Stimulated activated CD8-positive, alpha-beta memory T cell treated with anti-CD3 and anti-CD28 coated beads, Interleukin-4, amount 100 ng/mL, for 4 hours (primary cell): ENCODE results near the gene MICAL2.
A peak's percentile ranks its signal among the peaks of the same experiment; 100 is the strongest.

Experiments
- DNase-seq, 2 donors: peaks; one replicate each; pipeline ENCODE4 v3.0.0-alpha.2; 2020; ENCODE audit warnings: low read depth in 2 of 2, low spot score in 1 of 2

MICAL2 gene

DNA sequence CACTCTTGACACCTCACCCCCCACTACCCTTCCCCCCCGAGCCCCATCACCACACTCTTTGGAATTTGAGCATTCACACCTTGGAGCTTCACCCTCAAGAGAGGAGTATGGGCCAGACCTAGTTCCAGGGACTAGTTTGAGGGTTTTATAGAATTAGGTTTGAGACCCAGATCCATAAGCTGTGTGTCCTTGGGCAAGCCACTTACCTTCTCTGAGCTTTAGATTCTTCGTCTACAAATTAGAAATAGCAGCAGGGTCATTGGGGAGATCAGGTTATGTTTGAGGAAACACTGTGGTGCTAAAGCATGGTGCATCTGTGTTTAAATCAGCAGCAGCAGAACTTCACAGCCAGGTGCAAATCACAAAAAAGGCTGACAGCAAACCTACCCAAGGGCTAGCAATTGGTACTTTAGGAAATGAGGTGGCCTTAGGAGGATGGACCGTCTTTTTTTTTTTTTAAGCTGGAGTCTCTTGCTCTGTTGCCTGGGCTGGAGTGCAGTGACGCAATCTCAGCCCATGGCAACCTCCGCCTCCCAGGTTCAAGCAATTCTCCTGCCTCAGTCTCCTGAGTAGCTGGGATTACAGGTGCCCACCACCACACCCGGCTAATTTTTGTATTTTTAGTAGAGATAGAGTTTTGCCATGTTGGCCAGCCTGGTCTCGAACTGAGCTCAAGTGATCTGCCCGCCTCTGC, 114.8 kb downstream of the MICAL2 start:
- no peak for DNase-seq

DNA sequence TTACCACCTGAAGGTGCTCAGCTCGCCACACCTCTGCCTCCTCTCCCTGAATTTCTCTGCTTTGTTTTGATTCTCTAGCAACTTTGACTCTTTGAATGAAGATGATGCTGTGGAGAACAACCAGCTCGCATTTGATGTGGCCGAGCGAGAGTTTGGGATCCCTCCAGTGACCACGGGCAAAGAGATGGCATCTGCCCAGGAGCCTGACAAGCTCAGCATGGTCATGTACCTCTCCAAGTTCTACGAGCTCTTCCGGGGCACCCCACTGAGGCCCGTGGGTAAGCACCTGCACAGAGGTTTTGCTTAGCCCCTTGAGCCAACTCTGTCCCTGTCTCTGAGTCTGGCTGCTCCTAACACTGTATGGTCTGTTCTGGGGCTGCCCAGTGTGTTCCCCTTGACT, 115.7 kb downstream of the MICAL2 start:
- no peak for DNase-seq

DNA sequence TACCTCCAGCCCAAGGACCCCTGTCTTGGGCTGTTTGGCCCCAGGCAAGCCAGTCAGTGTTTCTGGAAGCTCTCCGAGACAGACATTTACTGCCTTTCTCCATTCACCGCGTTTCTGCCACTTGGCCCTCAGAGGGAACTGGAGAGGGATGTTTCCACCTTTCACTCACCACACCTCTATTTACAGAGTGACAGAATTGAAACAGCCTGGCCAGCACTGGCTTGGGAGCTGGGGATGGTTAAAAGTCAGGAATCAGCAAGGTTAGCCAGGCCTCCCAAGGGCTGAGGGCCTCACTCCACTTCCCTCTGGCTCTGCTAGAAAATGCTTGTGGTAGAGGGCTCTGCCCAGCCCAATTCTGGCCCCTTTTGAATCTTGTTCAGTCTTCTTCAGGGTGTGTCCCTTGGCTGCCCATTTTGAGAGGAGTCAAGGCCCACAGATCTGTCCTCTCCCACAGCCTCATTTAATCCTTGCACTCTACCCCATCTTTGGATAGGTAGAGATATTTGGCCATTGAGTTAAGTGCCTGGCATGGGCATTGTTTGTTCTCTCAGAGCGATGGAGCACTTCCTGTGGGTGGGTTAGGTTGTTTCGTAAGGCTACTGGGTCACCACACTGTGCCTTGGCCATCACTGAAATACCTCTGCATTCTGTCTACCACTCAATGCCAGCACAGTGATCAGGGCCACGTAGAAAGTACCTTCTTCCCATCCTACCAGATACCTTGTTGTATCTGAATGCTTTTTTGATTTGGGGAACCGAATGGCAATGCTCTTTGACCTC, 119.2 kb downstream of the MICAL2 start:
- no peak for DNase-seq

DNA sequence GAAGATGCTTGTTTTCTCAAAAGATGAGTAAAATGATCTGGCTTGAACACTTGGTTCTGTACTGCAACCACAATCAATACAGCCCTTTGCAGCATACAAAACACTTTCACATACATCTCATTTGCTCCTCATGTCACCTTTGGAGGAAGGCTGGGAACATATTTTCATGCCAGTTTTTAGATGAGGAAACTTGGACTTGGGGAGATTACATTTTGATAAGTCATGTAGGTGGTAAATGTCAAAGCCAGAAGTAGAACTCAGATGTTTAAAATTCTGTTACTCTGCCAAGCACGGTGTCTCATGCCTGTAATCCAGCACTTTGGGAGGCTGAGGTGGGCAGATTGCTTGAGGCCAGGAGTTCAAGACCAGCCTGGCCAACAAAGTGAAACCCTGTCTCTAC, 121.8 kb downstream of the MICAL2 start:
- DNase-seq, result no peak

DNA sequence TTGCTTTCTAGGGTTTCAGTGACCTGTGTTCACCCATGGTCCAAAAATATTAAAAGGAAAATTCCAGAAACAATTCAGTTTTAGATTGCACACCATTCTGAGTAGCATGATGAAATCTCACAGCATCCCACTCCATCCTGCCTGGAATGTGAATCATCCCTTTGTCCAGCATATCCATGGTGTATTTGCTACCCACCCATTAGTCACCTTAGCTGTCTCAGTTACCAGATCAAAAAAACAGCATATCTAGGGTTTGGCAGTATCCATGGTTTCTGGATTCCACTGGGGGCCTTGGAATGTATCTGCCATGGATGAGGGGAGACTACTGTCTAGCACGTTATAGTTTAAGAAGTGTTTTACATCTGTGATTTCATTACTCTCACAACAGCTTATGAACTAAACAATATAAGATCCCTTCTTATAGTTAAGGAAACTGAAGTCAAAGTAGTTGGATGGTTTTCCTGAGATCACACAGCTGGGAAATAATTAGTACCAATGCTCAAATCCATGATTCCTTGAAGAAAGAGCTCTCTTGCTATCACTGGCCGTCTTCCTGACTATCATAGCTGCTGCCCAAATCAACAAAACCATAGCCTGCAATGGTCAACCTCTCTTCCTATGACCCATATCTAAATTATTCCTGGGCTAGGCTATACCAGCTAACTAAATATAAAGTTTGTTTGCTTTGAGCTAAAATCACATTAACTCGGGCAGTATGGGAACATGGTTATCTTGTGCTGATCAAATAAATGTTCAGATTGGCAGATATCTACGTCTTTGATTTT, 122.6 kb downstream of the MICAL2 start:
- DNase-seq, result no peak

DNA sequence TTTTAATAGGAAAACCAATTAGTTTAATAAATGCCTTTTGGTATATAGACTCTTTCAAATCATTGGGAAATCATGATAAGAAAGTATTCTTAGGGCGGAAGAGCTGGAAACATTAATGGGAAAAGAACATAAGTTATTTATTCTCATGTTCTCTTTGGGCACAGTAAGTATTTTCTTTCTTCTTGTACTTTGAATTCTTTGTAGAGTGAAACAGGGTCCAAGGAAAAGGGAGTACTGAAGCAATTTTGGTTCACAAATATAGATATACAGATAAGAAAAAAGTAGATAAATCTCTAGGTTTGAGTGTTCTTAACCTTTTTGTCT, 123.2 kb downstream of the MICAL2 start:
- no peak for DNase-seq

DNA sequence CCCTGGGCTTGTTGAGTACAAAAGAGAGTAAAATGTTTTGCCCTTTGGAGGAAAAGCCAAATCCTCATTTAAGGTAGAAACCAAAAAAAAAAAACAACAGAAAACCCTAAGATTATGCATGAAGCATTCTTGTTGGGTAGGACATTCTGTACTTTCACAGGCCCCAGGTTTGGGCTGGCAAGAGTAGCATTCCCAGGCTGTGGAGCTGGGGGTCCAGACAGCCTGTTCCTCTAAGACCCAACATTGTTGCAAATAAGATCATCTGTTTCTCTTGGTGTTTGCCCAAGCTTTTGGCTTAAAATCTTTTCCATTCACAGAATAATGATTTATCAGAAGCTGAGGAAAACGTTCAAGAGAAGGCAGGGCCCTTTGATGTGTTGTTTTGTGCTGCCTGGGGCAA, 123.8 kb downstream of the MICAL2 start:
- DNase-seq, result no peak

DNA sequence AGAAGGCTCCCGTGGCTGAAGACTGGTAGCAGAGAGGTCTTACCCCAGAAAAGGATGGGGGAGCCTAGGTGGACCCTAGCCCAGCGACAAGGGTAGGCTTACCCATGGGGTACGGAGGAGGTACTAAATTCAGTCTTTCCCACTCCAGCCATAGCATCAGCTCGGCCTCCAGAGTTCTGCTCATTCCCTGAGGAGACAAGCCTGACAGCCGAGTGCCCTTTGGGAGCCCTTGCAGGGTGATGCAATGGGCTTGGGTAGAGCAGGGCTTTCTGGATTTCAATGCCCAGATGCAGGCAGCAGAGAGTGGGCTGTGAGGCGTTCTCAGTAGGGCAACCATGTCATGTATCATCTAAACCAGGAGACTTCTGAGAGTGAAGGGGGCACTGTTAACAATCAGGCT, 124.7 kb downstream of the MICAL2 start:
- no peak for DNase-seq

DNA sequence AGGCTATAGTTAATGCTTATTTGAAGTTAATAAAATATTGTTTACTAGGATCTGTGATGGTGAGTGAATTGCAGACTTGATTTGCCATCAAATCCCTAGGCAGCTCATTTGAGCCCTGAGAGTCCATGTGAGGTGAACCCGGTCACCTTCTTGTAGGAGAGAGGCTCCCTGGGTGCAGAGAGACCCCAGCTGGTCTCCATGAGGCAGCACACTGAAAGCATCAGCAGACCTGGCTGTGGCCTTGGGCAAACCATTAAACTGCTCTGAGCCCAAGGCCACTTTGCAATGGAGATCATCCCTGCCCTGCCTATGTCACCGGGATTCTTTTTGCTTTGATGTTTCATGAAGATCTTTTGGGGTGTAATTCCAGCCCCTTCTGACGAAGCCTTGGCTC, 125.2 kb downstream of the MICAL2 start:
- no peak for DNase-seq

DNA sequence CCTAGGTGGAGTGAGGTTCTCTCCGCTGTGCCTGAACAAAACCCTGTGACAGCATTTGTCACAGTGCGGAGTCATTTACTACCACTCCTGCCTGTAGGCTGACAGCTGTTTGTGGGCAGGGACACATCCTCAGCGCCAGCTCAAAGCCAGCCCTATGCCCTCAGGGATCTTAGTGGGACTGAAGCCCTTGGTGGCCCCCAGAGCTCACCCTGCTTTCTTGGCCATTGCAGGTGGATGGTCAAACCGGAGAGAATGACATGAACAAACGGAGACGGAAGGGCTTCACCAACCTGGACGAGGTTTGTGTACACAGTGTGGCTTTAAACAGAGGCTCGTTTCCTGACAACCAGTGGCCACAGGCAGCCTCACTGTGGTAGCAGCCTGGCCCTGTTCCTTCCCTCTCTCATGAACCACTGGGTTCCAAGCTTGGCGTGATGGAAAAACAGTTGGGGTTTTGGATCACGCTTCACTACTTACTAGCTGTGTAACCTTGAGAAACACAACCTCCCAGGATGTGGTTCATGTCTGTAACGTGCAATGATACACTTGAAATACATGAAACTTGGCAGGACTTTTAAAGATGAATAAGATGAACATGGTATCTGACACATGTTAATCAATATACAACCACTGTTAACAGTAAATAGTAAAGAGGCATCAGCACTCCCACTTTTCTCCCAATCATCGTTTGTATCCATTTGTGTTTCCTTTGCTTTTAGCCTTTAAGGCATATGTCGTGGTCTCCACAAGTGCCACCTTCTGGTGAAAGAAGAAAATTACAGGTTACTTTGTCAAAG, 125.8 kb downstream of the MICAL2 start:
- DNase-seq, result no peak

DNA sequence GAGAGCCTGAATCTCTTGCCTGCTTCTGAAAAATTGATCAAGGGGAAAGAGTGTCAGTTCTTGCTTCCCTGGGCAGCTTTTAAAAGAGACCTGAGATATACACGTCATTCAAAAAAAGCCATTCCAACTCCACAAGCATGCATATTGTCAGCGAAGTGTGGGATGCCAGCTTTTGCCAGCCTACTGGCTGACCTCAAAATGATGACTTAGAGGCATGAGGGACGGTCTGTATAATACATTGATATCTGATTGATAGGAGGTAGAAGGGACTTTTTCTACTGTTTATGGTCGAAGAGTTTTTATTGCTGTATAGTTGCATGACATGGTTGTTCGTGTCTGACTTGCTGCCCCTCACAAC, 126.3 kb downstream of the MICAL2 start:
- DNase-seq, result no peak

DNA sequence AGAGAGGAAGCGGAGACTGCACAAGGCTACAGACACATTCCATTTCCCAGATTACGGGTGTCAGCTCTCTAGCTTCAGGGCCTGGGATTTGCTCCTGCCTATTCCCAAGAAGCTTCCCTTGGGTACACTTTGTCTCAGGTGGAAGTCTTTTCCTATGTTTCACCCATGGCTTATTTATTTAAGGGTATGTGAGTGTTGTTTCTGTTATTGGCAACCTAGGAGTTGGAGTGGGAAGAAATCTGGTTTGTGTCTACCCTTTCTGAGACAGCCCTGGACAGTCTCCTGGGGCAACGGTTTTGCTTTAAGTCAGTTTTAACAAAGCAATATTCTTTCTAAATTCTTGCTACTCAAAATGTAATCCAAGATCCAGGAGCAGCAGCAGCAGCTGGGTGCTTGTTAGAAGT, 127.0 kb downstream of the MICAL2 start:
- DNase-seq, result no peak

DNA sequence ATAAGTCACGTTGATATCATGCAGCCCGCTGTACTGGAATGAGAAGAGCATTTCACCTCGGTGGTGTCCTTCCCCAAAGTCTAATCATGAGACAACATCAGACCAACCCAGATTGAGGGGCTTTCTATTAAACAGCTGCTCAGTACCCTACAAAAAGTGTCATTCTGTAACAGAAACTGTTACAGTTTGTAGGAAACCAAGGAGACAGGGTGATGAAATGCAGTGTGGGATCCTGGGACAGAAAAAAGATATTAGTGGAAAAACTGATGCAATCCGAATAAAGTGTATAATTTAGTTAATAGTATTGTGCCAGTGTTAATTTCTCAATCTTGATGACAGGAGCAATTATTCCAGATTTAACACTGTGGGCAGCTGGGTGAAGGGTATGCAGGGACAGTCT, 128.0 kb downstream of the MICAL2 start:
- DNase-seq, result no peak

DNA sequence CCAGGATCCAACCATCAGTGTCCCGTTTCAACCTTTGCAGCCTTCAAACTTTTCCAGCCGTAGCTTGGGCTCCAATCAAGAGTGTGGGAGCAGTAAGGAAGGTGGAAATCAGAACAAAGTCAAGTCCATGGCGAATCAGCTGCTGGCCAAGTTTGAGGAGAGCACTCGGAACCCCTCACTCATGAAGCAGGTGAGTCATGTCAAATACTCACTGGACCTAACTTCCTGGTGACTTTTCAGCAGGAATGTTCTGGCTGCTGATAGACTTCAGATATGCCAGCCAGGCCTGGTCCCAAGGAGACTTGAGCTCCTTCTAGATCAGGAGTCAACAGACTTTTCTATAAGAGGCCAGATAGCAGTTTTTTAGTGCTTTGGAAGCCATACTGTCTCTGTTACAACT, 129.0 kb downstream of the MICAL2 start:
- DNase-seq, result no peak

DNA sequence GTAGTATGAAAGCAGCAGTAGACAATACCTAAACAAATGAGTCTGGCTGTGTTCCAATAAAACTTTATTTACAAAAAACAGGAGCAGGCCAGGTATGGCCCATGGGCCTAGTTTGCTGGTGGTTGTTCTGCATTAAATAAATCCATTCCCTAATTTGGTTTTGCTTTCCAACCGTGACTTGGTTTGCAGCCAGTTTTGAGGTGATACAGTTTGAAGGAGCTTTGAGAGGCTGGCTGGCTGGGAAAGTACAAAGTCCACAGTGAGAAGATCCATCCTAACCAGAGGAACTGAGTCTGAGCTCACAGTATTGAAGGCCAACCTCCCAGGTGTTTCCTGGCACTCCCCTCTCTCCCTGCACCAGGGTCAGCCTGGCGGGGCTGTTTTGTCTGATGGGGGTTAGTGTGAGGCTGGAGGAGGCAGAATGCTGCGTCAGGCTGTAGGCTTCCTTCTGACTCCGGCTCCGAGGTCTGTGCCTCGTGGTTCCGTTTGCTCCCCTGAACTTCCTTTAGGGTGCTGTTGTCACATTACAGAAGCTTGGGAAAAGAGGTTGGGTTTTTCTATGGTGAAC, 129.5 kb downstream of the MICAL2 start:
- DNase-seq, result no peak

DNA sequence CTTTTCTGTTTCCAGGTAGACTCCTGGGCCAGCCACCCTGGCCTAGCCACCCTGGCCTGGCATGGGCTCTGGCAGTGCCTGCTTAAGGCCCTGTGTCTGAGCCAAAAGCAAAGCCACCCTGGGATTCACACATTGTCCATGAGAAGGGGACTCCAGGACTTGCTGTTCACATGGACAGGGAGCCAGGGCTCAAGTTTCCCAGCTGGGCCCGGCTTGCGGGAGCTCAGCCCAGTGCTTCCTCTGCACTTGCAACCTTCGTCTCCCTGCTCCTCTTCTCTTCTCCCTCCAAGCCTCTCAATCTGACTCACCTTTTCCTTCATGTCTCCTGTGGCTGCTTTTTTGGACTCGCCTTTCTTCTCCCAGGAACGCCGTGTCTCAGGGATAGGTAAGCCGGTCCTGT, 130.3 kb downstream of the MICAL2 start:
- no peak for DNase-seq

DNA sequence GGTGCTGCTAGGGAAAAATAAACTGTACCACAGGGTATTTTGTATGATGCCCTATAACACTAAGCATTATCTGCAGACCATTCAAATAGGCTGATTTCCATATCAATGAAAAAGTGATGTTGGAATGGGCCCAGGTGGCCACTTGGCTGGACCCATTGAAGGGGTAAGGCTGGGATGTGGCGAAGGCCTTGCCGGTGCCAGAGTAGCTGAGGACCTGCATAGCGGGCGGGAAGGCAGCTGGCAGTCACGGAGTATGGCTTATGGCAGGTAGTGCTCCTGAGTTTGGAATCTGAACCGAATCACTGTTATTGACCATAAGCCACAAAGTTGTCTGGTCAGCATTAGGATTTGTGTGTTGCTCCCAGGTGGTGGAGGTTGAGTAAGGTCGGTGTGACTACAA, 131.0 kb downstream of the MICAL2 start:
- DNase-seq, result no peak

DNA sequence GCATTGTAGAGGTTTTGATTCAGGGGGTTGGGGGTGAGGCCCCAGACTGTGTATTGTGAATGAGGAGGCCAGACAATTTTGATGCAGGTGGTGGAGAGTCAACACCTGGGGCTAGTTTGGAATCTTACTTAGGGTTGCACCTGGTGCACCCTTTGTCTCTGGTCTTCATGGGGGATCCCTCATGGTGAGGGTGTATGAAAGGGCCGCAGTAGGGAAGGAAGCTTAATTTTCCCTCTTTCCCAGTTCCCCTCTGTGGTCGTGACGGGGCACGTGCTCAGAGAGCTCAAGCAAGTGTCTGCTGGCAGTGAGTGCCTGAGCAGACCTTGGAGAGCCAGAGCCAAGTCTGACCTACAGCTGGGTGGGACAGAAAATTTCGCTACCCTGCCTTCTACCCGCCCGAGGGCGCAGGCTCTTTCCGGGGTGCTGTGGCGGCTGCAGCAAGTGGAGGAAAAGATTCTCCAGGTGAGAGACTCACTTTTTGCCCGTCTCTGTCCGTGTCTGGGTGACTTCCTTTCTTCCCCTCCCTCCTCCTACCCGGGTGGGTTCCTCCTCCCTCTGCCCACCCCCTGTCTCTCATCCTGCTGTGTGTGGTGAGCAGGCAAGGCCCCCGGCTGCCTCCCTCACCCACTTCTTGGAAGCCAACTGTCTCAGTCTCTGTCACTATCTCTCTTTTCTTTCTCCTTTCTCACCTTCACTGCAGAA, 131.7 kb downstream of the MICAL2 start:
- peak in 1 of 2 donors; percentile 13 for DNase-seq

DNA sequence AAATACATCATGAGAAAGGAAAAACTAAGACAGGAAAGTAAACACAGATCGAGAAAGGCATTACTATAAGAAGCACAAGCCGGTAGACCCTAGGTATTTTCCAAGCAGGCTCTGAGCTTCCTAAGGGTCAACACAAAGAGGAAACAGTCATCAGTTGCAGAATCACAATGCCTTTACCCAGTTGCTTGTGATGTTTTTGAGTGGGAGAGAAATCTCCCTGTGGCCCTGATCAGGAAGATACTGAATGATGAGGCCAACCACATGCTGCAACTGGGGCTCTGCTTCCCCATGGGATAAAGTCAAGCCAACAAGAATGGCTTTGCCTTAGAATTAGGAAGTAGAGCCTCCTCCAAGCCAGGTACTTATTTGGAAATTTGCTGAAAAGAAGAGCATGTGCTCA, 132.6 kb downstream of the MICAL2 start:
- DNase-seq, result no peak

DNA sequence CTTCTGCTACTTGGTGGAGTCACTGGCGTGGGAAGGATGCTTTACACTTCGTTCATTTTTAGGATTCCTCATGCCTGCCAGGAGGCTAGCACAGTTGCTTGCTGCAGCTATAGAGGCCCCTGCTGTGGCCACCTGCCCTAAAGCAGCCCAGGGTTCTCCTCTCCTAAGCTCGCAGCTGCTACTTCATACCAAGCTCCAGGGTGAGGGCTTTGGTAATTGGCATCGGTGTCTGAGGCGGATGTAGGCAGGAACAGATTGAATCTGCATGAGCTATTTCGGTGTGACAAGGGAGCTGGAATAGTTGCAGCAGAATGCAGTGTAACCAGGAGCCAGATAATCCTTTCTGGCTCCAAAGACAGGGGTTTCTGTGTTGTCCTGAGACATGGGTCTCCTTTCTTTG, 133.1 kb downstream of the MICAL2 start:
- DNase-seq, result no peak
